DMS 273 (cell line): ENCODE results near the gene PTPRJ.

Source experiments
- DNase-seq: peaks from one replicate; lab custom pipeline; 2025; ENCODE audit not compliant: unreplicated experiment; lab: John Stamatoyannopoulos, UW

PTPRJ gene

DNA sequence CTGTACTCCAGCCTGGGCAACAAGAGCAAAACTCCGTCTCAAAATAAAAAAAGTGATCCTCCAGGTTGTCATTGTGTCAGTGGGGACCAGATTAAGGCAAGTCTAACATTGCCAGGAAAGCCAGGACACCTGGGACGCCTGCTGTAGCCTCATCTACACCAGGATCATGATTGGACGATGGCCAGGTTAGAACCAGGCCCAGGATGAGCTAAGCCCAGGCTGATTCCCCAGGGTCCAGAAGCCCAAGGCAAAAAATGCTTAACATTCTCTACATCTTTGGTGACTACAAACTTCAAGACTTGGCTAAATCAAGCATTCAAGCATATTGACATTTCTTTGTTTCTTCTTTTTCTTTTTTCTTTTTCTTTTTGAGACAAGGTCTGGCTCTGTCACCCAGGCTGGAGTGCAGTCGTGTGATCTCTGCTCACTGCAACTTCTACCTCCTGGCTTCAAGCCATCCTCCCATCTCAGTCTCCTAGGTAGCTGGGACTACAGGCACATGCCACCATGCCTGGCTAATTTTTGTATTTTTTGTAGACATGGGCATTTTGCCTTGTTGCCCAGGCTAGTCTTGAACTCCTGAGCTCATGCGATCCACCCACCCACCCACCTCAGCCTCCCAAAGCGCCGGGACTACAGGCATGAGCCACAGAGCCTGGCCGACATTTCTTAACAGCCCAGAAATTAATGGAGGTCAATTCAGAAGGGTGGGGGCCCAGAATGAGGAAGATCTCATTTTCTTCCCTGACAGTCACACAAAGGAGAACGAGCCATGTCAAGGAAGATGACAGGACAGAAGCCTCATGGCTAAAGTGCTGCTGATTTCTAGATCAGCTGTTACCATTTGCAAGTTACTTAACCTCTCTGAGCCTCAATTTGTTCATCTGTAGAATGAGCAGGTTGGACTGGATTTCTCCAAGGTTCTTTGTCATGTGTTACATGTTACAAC, 12.5 kb upstream of the PTPRJ start:
- DNase-seq: peak; percentile 45

DNA sequence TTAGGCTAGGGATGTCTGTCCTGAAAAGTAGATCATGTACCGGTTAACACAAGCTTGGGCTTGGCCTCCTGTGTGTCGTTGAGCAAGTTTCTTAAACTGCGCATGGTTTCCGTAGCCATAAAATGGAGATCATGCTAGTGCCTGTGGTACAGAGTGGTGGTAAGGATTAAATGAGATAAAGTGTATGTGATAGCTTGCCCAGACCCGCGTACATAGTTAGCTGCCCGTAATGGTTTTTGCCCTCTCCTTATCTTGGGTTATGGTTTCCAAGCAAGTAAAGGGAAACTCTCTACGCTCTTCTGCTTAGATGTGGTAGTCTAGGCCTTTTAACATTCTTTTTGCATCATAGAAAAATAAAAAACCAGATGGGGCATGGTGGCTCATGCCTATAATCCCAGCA, 11.0 kb upstream of the PTPRJ start:
- no peak for DNase-seq

DNA sequence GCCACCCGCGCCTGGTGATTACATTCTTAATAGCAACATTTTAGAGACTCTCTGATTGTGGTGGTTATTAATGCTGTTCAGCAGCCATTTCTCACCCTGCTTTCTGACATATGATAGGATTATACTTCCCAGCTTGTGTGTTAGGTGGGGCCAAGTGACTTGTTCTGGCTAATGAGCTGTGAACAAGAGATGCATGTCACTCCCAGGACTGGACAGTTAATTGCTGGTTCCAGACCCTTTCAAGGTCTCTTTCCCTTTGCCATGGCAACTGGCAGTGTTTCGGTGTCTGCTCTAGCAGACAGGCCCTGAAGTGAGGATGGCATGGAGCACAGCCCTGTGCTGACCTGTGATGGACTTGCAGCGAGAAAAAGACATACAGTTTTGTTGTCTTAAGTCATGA, 8.9 kb upstream of the PTPRJ start:
- no peak for DNase-seq

DNA sequence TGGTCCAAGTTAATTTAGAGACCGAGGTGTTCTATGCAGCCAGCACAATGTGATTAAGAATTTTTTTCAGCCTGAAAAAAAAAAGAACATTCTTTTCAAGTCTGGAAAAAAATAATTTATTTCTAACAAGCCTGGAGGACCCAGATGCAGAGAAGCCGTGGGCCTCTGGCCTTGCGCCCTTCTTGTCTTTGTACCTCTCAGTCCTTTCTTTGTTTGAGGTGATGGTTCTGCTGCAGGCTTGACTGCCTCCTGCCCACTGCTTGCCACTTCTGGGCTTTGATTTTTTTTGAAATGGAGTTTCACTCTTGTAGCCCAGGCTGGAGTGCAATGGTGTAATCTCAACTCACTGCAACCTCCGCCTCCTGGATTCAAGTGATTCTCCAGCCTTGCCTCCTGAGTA, 7.2 kb upstream of the PTPRJ start:
- DNase-seq: no peak

DNA sequence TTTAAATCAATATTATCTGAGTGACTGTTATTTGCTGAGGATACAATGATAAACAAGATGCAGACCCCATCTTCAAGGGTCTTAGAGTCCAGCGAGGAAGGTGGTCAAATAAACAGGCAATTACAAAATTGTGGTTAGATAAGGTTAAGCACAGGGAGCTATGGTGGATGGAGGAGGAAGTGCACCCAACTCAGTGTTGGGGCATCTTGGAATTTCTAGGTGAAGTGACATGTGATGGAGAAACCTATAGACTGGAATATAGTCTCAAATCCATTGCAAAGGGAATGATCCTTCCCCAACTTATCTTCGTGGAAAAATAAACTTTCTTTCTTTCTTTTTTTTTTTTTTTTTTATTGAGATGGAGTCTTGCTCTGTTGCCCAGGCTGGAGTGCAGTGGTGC, 3.4 kb upstream of the PTPRJ start:
- no peak for DNase-seq

DNA sequence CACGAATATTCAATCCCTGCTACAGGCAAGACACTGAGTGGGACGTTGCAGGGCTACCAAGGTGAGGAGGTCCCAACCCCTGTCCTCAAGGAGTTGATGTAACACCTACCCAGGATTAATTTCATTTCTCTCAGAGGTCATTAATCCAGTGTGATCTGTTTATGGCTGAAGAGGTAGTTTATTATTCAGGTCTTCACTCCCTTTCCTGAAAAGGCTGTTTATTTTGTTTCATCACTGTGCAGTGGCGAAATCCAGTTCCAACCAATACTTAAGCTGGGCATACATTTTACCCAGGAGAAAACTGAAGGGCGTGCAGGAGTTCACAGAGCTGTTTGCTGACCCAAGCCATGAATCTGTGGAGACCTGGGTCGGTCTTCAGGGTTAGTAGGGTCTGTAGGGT, 2.7 kb upstream of the PTPRJ start:
- DNase-seq: no peak

DNA sequence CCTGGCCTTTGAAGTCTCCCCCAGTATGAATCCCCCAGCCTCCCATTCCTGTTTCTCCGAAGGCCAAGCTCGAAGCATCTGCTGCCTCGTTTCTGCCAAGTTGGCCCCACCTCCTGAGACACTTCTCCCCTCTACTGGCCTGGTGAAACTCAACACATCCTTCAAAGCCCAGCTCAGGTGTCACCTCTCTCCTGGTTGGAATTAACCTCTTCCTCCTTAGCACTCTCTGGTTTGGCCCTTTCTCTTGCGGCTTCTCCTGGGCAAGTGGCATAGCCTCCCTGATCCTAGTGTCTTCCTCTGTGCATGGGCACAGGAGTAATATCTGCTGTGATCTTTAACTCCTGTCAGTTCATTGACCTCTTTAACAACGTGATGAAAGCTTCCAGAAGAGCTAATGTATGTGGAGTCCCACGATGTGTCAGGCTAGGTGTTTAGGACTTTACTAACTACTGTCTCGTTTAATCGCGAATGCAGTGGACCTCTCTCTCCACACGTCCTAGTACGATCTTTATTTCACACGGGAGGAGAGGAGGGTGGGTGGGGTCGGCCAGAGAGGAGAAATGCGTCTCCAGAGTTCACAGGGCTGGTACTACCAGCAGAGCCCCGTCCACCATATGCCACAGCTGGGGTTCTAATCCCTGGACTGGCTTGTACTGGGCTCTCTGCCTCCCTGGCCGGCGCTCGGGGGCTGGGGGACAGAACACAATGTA, 826 bp upstream of the PTPRJ start:
- DNase-seq: peak; percentile 85

DNA sequence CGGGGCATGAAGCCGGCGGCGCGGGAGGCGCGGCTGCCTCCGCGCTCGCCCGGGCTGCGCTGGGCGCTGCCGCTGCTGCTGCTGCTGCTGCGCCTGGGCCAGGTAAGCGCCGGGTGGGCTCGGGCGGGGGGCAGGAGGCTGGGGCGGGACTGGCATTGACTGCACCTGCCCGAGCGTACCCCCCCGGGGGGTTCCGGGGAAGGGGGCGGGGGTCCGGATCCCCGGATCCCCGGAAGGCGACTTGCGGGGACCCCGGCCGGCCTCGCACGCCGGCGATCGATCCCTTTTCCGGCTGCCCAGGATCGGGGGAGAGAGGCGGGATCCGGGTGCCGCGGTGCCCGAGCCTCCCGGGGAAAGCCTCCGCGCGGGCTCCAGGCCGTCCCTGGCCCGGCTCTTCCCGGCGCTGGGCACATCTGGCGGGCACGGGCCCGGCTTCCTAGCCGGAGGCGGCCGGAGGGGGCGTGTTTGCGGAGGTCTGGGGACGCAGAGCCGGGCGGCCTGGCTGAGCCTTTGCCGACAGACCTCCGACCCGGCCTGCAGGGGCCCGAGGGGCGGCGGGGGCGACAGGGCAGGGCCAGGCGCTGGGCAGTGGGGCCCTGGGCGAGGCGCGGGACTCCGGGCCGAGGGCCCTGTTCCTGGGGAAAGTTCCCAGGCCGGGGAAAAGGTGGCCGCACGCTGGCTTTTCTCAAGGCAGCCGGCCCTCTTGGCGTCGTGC, 705 bp downstream of the PTPRJ start:
- peak; percentile 68 for DNase-seq

DNA sequence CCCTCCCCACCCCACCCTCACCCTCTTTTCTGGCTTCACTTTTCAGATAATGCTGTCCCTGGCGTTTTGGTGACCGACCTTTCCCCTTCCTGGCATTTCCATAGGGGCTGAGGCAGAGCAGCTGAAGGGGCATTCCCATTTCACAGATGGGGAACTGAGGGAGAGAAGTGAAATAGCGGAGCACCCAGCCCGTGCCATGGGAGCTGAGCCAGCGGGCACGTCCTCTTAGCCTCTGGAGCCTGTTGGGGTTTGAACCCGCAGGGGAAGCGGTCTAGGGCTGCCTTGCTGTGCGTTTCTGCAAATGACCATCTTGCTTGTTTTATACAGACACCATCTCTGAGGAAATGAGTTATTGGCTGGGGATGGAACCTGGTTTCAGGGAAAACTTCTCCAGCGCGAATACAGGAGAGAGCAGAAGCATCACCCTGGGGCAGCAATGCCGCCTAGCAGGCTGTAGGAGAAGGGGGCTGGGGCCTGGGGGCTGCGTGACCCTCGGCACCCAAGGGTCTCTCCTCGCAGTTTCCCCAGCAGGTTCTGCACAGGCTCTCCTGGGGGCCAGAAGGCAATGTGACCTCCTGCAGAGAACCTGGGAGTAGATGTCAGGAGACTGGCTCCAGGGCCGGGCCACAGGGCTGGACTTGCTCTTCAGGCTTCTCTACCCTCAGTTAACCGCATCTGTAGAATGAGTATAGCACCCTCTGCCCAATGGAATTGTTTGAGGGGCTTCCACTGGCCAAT, 1.5 kb downstream of the PTPRJ start:
- no peak for DNase-seq

DNA sequence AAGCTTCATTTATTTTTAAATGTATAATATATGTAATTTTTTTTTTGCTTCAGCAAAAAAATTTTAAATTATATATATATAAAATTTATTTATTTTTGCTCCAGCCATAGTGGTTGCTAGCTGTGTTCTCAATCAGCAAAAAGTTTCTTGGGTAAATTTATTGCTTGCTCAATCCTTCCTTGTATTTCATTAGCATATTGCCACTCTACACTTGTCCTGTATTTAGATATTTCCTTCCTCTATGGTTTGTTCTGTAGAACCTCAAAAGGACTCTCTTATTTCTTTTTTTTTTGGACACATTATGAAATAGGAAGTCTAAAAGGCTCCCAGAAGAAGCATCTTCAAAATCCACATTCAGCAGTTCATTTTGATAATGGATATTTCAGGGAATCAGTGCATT, 2.3 kb downstream of the PTPRJ start:
- no peak for DNase-seq

DNA sequence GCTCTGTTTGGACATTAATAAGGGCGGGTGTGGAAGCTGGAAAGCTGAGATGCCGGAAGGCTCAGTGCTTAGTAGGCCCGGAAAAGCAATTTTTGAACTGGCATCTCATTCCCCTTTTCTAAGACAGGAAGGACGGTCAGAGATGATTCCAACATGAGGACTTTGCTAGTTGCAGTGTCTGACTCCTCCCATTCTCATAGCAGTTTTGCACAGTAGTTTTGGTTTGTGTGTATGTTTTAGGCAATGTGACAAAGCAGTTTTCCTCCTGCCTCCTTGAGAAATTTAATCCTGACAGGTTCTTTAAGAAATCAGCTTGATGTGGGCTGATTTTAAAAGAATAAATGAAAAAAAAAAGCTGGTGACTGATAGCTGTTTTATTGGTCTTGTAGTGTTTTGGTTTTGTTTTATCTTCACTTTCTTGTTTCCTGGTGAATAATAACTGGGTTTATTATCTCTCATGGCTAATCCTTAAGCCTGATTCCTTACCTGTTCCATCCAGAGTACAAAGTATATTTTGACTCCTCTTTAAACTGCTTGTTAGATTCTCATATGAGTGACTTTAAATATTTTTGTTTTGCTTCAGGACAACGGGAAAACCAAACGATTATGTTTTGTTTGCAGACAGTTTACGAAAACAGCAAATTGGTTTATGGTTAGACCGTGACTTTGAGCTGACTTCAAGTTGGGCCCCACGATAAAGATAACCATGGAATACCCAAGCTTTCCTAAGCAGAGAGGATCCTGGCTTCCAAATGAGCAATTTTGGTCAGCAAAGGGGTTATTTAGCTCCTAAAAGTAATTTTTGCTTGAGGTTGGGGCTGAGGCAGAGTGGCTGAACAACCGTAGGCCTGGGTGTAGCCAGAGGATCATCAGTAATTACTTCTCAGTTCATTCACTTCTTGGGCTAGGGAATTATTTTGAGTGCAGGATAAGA, 3.4 kb downstream of the PTPRJ start:
- DNase-seq: no peak

DNA sequence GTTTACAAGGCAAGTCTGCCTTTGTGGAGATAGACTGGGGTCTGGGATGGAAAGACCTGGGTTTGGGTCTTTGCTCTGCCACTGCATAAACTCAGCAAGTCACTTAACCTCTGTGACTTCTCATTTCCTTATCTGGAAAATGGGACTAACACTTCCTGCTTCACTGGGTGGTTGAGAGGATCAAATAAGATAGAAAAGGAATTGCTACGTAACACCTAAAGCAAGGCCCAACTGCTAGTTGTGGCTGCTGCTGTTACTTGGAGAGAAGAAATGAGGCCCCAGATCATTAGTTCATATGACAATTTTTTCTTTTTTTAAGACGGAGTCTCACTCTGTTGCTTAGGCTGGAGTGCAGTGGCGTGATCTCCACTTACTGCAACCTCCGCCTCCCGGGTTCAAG, 5.9 kb downstream of the PTPRJ start:
- no peak for DNase-seq

DNA sequence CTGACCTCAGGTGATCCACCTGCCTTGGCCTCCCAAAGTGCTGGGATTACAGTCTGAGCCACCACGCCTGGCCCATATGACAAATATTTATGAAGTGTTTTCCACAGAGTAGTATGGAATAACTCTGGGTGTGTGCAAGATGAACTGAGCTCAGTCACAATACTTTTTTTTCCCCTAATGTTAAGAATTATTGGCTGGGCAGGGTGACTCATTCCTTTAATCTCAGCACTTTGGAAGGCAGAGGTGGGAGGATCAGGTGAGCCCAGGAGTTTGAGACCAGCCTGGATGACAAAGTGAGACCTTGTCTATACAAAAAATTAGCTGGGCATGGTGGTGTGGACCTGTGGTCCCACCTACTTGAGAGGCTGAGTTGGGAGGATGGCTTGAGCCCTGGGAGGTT, 6.4 kb downstream of the PTPRJ start:
- no peak for DNase-seq

DNA sequence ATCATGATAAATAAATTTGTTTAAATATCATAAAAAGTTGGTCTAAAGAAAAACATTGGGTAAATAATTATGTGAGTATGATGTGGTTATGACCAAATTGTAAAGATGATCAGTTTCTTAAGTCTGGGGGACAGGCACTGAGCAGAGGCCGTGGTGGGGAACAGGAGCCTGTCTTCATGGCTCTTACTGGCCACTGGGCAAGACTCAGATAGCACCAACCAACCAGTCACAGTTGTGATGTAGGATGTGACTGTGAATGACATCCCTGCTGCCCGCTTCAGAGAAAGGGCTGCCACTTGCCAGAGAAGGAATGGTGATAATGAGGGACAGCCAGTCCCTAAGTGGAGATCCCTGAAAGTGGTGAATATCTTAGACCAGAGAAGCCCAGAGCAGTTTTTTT, 7.0 kb downstream of the PTPRJ start:
- no peak for DNase-seq

DNA sequence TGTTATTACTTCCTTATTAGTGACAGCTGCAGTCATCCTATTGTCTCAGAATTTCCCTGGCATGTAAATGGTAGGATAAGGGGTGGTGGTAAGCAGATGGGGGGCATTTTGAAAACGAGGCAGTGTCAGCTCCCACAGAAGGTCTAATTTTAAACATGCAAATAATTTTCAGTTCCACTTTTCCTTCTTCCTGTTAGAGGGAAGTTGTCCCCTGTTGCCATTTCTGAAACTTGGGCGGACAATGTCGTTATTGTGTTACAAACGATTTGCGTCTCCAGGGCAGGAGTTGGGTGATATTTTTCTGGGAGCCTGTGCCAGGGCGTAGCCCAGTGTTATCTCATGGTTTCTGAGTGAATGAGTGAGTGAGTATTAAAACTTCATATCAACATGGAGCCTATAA, 7.4 kb downstream of the PTPRJ start:
- DNase-seq: no peak

DNA sequence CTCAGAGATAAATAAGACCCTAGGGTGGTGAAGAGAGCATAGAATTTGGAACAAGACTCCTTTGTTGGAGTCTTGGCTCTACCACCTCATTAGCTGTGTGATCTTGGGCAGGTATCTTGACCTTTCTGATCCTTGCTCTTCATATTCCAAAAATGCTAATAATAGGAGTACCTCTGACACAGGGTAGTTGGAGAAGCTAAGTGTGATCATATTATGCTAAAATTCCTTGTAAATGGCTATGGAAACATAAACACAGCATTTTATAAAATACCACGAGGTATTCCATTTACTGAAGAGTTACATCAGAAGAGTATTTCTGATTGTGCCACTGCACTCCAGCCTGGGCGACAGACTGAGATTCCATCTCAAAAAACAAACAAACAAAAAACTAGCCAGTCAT, 9.4 kb downstream of the PTPRJ start:
- DNase-seq: no peak

DNA sequence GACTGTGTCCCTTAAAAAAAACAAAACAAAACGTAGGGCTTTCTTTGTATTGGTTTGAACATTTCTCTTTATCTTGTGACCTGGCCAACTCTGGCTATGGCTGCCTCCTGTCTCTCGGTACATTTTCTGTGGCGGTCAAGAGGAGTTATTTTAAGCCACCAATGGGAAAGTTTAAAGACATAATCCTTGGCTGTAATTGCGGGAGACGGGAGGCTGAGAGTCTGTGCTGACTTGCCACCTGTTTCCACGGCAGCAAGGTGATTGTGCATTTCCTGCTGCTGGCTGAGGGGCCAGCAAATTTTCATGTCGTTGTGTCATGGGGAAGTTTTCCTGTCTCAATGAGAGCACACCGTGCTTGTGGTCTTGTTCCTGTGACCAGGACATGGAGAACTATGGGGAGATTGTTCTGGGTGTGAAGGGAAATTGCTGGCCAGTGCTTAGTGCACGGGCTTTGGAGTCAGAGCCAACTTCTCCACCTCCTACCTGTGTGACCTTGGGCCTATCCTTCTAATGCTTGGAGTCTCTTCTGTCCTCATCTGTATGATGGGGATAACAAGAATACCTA, 11.0 kb downstream of the PTPRJ start:
- peak; percentile 33 for DNase-seq

DNA sequence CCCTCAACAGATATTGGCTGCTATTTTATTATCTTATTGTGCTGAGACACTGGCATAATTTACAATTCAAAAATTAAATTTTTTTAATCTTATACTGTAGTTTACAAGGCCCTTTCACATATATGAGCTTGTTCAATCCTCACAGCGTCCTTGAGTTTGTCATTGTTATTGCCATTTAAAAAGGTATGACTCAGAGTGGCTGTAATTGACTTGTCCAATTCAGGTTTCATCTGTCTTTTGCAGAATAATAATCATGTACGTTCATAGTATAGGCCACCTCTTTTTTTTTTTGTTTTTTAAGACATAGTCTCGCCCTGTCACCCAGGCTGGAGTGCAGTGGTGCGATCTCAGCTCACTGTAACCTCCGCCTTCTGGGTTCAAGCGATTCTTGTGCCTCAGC, 11.5 kb downstream of the PTPRJ start:
- DNase-seq: no peak

DNA sequence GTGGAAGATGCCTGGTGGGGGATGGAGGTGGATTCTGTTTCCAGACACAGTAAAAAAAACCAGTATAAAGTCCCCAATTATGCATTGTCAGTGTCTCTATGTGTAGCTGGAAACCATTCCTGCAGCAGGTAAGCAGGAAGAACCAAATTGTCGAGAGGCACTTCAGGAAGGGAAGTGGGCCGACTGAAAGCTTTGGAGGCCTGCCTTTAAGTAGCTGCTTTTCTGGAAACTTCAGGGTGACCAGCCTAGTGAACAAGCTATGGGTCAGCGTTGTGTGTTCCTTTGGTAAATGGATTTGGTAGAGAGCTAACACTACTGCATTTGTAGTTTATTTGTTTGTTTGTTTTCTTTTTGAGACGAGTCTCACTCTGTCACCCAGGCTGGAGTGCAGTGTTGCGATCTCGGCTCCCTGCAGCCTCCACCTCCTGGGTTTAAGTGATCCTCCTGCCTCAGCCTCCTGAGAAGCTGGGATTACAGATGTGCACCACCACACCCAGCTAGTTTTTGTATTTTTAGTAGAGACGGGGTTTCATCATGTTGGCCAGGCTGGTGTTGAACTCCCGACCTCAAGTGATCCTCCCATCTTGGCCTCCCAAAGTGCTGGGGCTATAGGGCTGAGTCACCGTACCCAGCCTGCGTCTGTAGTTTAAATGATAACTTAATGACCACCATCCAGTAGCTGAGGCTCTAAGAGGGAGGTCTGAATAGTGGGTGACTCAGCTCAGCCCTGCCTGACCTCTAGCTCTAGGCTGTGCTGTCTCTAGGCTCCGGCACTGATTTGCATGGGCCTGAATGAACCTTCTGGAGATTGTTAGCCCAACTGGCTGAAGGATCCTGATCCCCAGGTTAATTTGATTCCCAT, 12.8 kb downstream of the PTPRJ start:
- no peak for DNase-seq
